Keratinocyte (primary cell): ENCODE results near the gene CD3E. TPM values are rescaled to one million over a fixed set of nuclear protein-coding genes. Genes with fewer than 3 reads are reported as not detected.

ENCODE experiments used
- DNase-seq: peaks from one replicate; pipeline ENCODE4 v3.0.0-alpha.2; 2011; ENCODE audit warnings: low read depth, missing footprints, low spot score
- FAIRE-seq: peaks from 2 replicates; lab custom pipeline; 2011; peaks lifted over from hg19 to GRCh38; lab: Jason Lieb, UNC
- H2AFZ ChIP-seq: 2 replicates; pipeline ENCODE4 v1.6.0; 2012; ENCODE audit warnings: low read length, control low read depth, inconsistent platforms; ENCODE audit not compliant: control insufficient read depth
- H3K27ac ChIP-seq: 2 replicates; pipeline ENCODE4 v1.5.1; 2011; ENCODE audit warnings: low read length; ENCODE audit not compliant: control insufficient read depth, insufficient read depth
- H3K27me3 ChIP-seq: 3 replicates; pipeline ENCODE4 v1.6.0; 2011; ENCODE audit warnings: low read length; ENCODE audit not compliant: control insufficient read depth, insufficient read depth; ENCODE audit errors: extremely low read depth
- H3K36me3 ChIP-seq, 2 experiments: 2 replicates in 1 of 2; 3 replicates in 1 of 2; pipeline ENCODE4 v1.5.1; 2011; ENCODE audit warnings: low read length in 2 of 2, mild to moderate bottlenecking in 1 of 2; ENCODE audit not compliant: control insufficient read depth in 2 of 2, insufficient read depth in 2 of 2; ENCODE audit errors: extremely low read depth in 1 of 2
- H3K4me1 ChIP-seq: 3 replicates; pipeline ENCODE4 v1.5.1; 2011; ENCODE audit warnings: low read length; ENCODE audit not compliant: control insufficient read depth, insufficient read depth; ENCODE audit errors: extremely low read depth
- H3K4me2 ChIP-seq: 3 replicates; pipeline ENCODE4 v1.6.0; 2011; ENCODE audit warnings: low read depth, low read length; ENCODE audit not compliant: control insufficient read depth, insufficient read depth; ENCODE audit errors: extremely low read depth
- H3K4me3 ChIP-seq, 3 experiments: fragments of 200-600 bp in 1 of 3; sonication (generic) in 1 of 3; 2 replicates in 2 of 3; 3 replicates in 1 of 3; pipeline ENCODE4 v1.5.1; 2011 to 2016; ENCODE audit warnings: low read length in 3 of 3, mild to moderate bottlenecking in 3 of 3, control low read depth in 2 of 3, inconsistent platforms in 1 of 3, low read depth in 1 of 3, mixed read lengths in 1 of 3, mixed run types in 1 of 3, moderate library complexity in 1 of 3; ENCODE audit not compliant: control insufficient read depth in 2 of 3, insufficient read depth in 2 of 3; ENCODE audit errors: extremely low read depth in 1 of 3
- H3K79me2 ChIP-seq: 2 replicates; pipeline ENCODE4 v1.6.0; 2012; ENCODE audit warnings: low read length; ENCODE audit not compliant: control insufficient read depth, insufficient read depth
- H3K9ac ChIP-seq: 3 replicates; pipeline ENCODE4 v1.6.0; 2011; ENCODE audit warnings: low read length; ENCODE audit not compliant: control insufficient read depth, insufficient read depth; ENCODE audit errors: extremely low read depth
- H3K9me1 ChIP-seq: 3 replicates; pipeline ENCODE4 v1.6.0; 2011; ENCODE audit warnings: low read length; ENCODE audit not compliant: control insufficient read depth, insufficient read depth; ENCODE audit errors: extremely low read depth
- H3K9me3 ChIP-seq: 2 replicates; pipeline ENCODE4 v1.5.1; 2012; ENCODE audit warnings: low read depth, low read length; ENCODE audit not compliant: control insufficient read depth
- H4K20me1 ChIP-seq: 3 replicates; pipeline ENCODE4 v1.6.0; 2011; ENCODE audit warnings: low read length; ENCODE audit not compliant: control insufficient read depth, insufficient read depth; ENCODE audit errors: extremely low read depth
- EZH2 ChIP-seq: IDR thresholded peaks from one replicate; pipeline ENCODE4 v1.6.1; 2012; ENCODE audit warnings: inconsistent platforms, mild to moderate bottlenecking, low read length, moderate library complexity
- dilution Hi-C: fragments of 300-500 bp; cut with MboI; formaldehyde crosslinking; loops from one replicate; pipeline ENCODE4 v1.7.0; 2020; ENCODE audit warnings: low sequenced_read_pairs; ENCODE audit not compliant: extremely low pct_ligation_motif_present
- polyA plus RNA-seq, 5 experiments: library from polyadenylated mRNA; depleted of rRNA in 3 of 5; stranded (reverse) in 3 of 5; stranded (forward) in 1 of 5; unstranded in 1 of 5; fragments of >200 nt; gene quantifications; 1 replicate in 1 of 5; 2 replicates in 3 of 5; 3 replicates in 1 of 5; pipeline versions ENCODE4 v1.2.1 to v1.2.3, GENCODE V29; 2011 to 2012; ENCODE audit warnings: missing spikeins in 2 of 5, low read depth in 1 of 5, low replicate concordance in 1 of 5
- TF ChIP-seq, protein P1 (sequence below), 3 experiments: IDR thresholded peaks in 1 of 3; conservative IDR thresholded peaks in 1 of 3; optimal IDR thresholded peaks in 1 of 3; 2 replicates in 2 of 3; 3 replicates in 1 of 3; pipeline versions ENCODE3 to v1.5.1; 2011; ENCODE audit warnings: low read length in 3 of 3, mild to moderate bottlenecking in 3 of 3, moderate library complexity in 2 of 3, control low read depth in 1 of 3, inconsistent platforms in 1 of 3; ENCODE audit not compliant: insufficient read depth in 2 of 3; ENCODE audit errors: extremely low read depth in 1 of 3

The CD3E gene
- polyA plus RNA-seq, 1 donor (not counting 4 experiments of a cell fraction or from before 2014, with no cell fraction given), result not detected

DNA sequence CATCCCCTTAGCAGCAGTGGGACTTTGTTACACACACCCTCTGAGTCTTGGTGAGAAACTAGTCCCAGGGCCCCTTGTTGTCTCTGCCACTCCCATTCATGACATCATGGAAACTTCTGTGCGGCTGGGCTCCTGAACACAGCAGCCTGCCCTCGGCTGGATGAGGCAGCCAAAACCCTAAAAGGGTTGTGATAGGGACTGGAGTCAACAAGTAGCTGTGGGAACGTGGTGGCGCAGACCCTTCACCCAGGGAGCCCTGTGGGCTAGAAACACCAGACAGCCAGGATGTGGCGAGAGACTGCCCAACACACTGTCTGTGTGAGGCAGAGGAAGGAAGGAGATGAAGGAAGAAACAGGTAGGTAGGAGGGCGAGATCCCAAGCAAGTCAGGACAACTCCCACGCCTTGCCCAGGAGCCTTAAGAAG, 34.1 kb downstream of the CD3E start:
- Histone ChIP-seq H4K20me1 (no peaks in the 10 kb centered on the region), H3K79me2 (no peaks in the 10 kb centered on the region), H3K36me3 (no peaks in the 10 kb centered on the region), H3K27me3 (no peaks in the 10 kb centered on the region), H3K4me1 (peaks cover 7% of the 10 kb centered on the region), H3K4me2 (peak overlapping the region; percentile 15), H3K9me3 (no peaks in the 10 kb centered on the region), H3K4me3 (no peak overlapping the region), H2AFZ (peak overlapping the region; percentile 39), H3K9ac (no peak overlapping the region), H3K27ac (no peak overlapping the region), H3K9me1 (no peaks in the 10 kb centered on the region)
- TF ChIP-seq, protein P1, sequence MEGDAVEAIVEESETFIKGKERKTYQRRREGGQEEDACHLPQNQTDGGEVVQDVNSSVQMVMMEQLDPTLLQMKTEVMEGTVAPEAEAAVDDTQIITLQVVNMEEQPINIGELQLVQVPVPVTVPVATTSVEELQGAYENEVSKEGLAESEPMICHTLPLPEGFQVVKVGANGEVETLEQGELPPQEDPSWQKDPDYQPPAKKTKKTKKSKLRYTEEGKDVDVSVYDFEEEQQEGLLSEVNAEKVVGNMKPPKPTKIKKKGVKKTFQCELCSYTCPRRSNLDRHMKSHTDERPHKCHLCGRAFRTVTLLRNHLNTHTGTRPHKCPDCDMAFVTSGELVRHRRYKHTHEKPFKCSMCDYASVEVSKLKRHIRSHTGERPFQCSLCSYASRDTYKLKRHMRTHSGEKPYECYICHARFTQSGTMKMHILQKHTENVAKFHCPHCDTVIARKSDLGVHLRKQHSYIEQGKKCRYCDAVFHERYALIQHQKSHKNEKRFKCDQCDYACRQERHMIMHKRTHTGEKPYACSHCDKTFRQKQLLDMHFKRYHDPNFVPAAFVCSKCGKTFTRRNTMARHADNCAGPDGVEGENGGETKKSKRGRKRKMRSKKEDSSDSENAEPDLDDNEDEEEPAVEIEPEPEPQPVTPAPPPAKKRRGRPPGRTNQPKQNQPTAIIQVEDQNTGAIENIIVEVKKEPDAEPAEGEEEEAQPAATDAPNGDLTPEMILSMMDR (optimal IDR thresholded peaks at IDR 0.05 in 1 of 3, IDR thresholded peaks at IDR 0.05 in 1 of 3, conservative IDR thresholded peaks at IDR 0.05 in 1 of 3; ENCODE audit: extremely low read depth in 1 of 3, insufficient read depth in 2 of 3, low read length in 3 of 3), result no peak
- no peak for TF ChIP-seq EZH2
- dilution Hi-C loops, result no loop called here
- DNase-seq (peak; percentile 11), FAIRE-seq (no peak)

GRCh38 chr11:118339281-118339961, 34.9 kb downstream of the CD3E start:
- Histone ChIP-seq H4K20me1 (no peaks in the 10 kb centered on the region), H3K9ac (no peak overlapping the region), H3K27me3 (peaks cover 2% of the 10 kb centered on the region), H3K4me2 (no peak overlapping the region), H2AFZ (no peak overlapping the region), H3K79me2 (no peaks in the 10 kb centered on the region), H3K36me3 (no peaks in the 10 kb centered on the region), H3K4me3 (no peak overlapping the region), H3K9me3 (no peaks in the 10 kb centered on the region), H3K4me1 (peaks cover 7% of the 10 kb centered on the region), H3K27ac (no peak overlapping the region), H3K9me1 (no peaks in the 10 kb centered on the region)
- FAIRE-seq (no peak), DNase-seq (no peak)
- dilution Hi-C loops, result no loop called here
- no peak for TF ChIP-seq EZH2
- TF ChIP-seq, protein P1 (optimal IDR thresholded peaks at IDR 0.05 in 1 of 3, IDR thresholded peaks at IDR 0.05 in 1 of 3, conservative IDR thresholded peaks at IDR 0.05 in 1 of 3; ENCODE audit: extremely low read depth in 1 of 3, insufficient read depth in 2 of 3, low read length in 3 of 3), result no peak
